KOPT-K1 (cell line): ENCODE results near the gene RPS6KA2.

Experiments used
- H3K27ac ChIP-seq: fragments of 200-600 bp; sonication (generic); 2 replicates; pipeline ENCODE4 v1.5.1; 2016; ENCODE audit warnings: antibody characterized with exemption, mild to moderate bottlenecking, low read depth, low read length; ENCODE audit not compliant: poor library complexity, severe bottlenecking
- H3K36me3 ChIP-seq: fragments of 200-600 bp; sonication (generic); 2 replicates; pipeline ENCODE4 v1.5.1; 2017; ENCODE audit warnings: antibody characterized with exemption, mild to moderate bottlenecking, low read length, moderate library complexity; ENCODE audit not compliant: insufficient read depth
- H3K9me3 ChIP-seq: fragments of 200-600 bp; sonication (generic); 2 replicates; pipeline ENCODE4 v1.5.1; 2017; ENCODE audit warnings: antibody characterized with exemption, low read length, mild to moderate bottlenecking; ENCODE audit not compliant: insufficient read depth, poor library complexity, severe bottlenecking

Gene RPS6KA2

GRCh38 chr6:166450167-166450873 is 176.7 kb downstream of the RPS6KA2 start:
- Histone ChIP-seq H3K9me3 (peaks cover 28% of the 10 kb centered on the region), H3K27ac (no peak overlapping the region), H3K36me3 (no peaks in the 10 kb centered on the region)

DNA sequence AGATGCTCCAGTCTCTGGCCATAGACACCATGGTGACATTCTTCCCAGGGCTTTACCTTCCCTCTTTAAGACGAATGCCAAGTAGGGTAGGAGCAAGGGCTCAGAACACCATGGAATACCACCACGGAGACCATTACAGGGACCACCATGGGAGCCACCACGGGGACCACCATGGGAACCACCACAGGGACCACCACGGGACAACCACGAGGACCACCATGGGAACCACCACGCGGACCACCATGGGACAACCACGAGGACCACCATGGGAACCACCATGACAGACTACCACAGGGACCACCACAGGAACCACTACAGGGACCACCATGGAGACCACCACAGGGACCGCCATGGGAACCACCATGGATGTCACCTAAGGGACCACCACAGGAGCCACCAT is 177.4 kb downstream of the RPS6KA2 start:
- Histone ChIP-seq H3K36me3 (no peaks in the 10 kb centered on the region), H3K9me3 (peaks cover 28% of the 10 kb centered on the region), H3K27ac (no peak overlapping the region)

DNA sequence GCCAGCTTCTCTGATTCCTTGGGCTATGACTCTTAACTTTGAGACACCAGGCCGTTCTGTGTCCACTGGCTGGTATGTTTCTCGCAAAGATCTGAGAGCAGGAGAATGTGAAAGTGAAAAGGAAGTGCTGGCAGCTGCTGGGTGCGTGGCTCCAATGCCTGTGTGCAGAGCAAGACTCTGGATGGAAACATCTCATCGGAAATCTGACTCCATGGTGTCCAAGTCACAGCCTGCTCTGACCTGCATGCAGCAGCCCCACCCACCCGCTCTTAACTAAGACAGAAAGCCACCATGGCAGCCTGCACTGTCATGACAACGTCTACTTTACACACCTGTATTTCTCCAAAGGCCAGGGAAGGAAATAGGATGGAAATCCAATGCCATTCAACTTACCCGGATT is 178.0 kb downstream of the RPS6KA2 start:
- Histone ChIP-seq H3K36me3 (no peaks in the 10 kb centered on the region), H3K9me3 (peaks cover 28% of the 10 kb centered on the region), H3K27ac (no peak overlapping the region)

- no peaks in the 10 kb centered on the region for H3K36me3 ChIP-seq
- H3K9me3 ChIP-seq: peaks cover 25% of the 10 kb centered on the region
- no peak overlapping the region for H3K27ac ChIP-seq
These were observed 178.6 kb downstream of the RPS6KA2 start for GRCh38 chr6:166448432-166448831.

DNA sequence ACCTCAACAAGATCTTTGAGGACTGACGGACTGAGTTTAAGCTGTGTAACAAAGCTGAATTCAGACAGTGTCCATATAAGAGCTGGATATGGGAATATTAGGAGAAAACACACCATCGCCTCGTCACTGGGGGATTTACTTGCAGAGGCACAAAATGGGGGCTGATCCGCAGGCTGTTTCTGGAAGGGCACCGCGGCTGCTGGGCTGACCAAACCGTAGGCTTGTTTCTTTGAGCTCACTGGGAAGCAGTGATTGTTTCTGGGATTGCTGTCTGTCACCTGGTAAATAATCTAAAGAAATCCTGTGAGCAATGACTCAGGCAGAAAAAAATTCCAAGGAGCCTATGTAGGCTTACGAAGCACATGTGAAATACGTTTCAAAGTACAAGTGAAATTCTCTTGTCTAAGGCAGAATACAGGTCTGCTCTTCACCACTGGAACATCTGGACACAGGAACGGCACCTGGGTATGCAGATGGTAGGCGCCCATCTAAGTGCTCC is 180.4 kb downstream of the RPS6KA2 start:
- H3K27ac ChIP-seq: no peak overlapping the region
- no peaks in the 10 kb centered on the region for H3K36me3 ChIP-seq
- H3K9me3 ChIP-seq: peaks cover 20% of the 10 kb centered on the region

GRCh38 chr6:166446146-166446545 is 180.9 kb downstream of the RPS6KA2 start:
- H3K9me3 ChIP-seq: peaks cover 18% of the 10 kb centered on the region
- H3K36me3 ChIP-seq: no peaks in the 10 kb centered on the region
- H3K27ac ChIP-seq: no peak overlapping the region

- Histone ChIP-seq H3K36me3 (no peaks in the 10 kb centered on the region), H3K27ac (no peak overlapping the region)
These were observed 182.6 kb downstream of the RPS6KA2 start for GRCh38 chr6:166444446-166444845.

GRCh38 chr6:166443166-166443565 is 183.9 kb downstream of the RPS6KA2 start:
- no peaks in the 10 kb centered on the region for H3K36me3 ChIP-seq
- H3K9me3 ChIP-seq: no peaks in the 10 kb centered on the region
- no peak overlapping the region for H3K27ac ChIP-seq

More at GRCh38 chr6:166444446-166444845, 182.6 kb downstream of the RPS6KA2 start:
- peaks cover 2% of the 10 kb centered on the region for H3K9me3 ChIP-seq

- Histone ChIP-seq H3K36me3 (no peaks in the 10 kb centered on the region), H3K9me3 (no peaks in the 10 kb centered on the region), H3K27ac (no peak overlapping the region)
These were observed 184.8 kb downstream of the RPS6KA2 start for GRCh38 chr6:166442131-166442685.

DNA sequence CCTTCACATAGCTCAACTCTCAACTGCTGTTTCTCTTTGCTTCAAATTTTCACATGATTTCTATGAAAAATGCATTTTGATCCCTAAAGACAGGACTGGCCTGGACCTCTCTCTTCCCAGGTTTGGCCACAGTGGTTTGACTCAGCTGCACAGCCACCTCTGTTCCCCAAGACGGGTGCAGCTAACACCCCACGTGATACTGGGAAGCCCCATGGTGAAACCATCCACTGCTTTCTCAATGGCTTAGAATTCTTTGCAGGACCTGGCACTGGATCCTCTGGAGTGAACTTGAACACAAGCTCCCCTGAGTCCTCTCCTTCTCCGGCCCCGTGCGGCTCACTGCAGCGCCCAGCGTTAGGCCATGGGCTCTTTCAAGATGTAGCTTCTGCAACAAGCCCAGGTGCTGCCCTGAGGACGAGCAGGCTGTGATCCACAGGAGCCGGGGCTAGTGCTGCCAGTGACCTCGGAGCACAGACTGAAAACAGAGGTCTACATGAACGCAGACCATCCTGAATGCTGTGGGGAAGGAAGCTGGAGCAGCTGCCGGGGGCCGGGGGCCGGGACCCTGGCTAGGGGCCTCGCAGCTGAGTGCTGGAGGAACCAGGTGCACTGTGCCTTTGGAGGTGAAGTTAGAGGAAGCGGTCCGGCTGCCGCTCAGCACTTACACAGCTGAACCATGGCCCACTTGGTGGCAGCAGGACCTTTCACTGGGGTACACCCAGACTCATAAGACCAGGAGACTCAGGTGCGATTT is 185.5 kb downstream of the RPS6KA2 start:
- Histone ChIP-seq H3K36me3 (no peaks in the 10 kb centered on the region), H3K9me3 (no peaks in the 10 kb centered on the region), H3K27ac (no peak overlapping the region)

- Histone ChIP-seq H3K36me3 (no peaks in the 10 kb centered on the region), H3K27ac (no peak overlapping the region), H3K9me3 (no peaks in the 10 kb centered on the region)
These were observed 186.3 kb downstream of the RPS6KA2 start for GRCh38 chr6:166440729-166441128.

DNA sequence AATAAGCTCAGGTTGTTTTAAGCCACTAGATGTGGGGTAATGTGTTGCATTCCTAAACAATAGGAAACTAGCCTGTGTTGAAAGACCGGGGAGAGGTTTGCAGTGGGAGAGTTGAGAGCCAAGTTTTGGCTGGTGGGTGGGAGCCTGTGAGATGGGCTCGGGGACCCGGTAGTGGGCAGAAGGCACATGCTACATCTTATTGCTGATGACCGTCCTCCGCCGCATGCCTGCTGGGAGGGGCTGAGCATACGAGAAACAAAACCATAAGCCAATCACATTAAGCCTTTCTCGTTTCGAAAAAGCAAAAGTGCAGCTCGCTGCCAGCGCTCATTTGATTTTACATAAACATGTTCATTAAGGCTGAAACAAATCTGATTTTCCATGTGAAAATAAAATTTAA is 186.9 kb downstream of the RPS6KA2 start:
- no peak overlapping the region for H3K27ac ChIP-seq
- H3K36me3 ChIP-seq: no peaks in the 10 kb centered on the region
- H3K9me3 ChIP-seq: no peaks in the 10 kb centered on the region

- H3K36me3 ChIP-seq: no peaks in the 10 kb centered on the region
- no peaks in the 10 kb centered on the region for H3K9me3 ChIP-seq
- H3K27ac ChIP-seq: peak overlapping the region; percentile 38
These were observed 187.5 kb downstream of the RPS6KA2 start for GRCh38 chr6:166439366-166440091.

- no peaks in the 10 kb centered on the region for H3K9me3 ChIP-seq
- no peaks in the 10 kb centered on the region for H3K36me3 ChIP-seq
- peak overlapping the region; percentile 31 for H3K27ac ChIP-seq
These were observed 188.7 kb downstream of the RPS6KA2 start for GRCh38 chr6:166438211-166438861.
